Esophagus squamous epithelium (tissue), 5 donors: ENCODE results near the gene EDEM1. TPM values are rescaled to one million over a fixed set of nuclear protein-coding genes. Genes with fewer than 3 reads are reported as not detected.

Experiments used
- DNase-seq: peaks from one replicate; lab custom pipeline; 2025; lab: John Stamatoyannopoulos, UW
- H3K27ac ChIP-seq, 4 donors: fragments of 200-600 bp; sonication (generic); one replicate each; pipeline ENCODE4 v1.5.1; 2016 to 2019; ENCODE audit warnings: mild to moderate bottlenecking in 1 of 4
- H3K27me3 ChIP-seq, 4 donors: fragments of 200-600 bp; sonication (generic); 1 replicate in 3 of 4; 2 replicates in 1 of 4; pipeline versions ENCODE4 v1.5.1 to v1.6.0; 2017 to 2021; ENCODE audit warnings: antibody characterized with exemption in 1 of 4
- H3K36me3 ChIP-seq, 3 donors: fragments of 200-600 bp; sonication (generic); one replicate each; pipeline ENCODE4 v1.5.1; 2016 to 2019
- H3K4me1 ChIP-seq, 3 donors: fragments of 200-600 bp; sonication (generic); one replicate each; pipeline ENCODE4 v1.5.1; 2017 to 2019
- H3K4me3 ChIP-seq, 4 donors: fragments of 200-600 bp; sonication (generic); 1 replicate in 3 of 4; 2 replicates in 1 of 4; pipeline ENCODE4 v1.5.1; 2016 to 2019; ENCODE audit warnings: mild to moderate bottlenecking in 2 of 4, moderate library complexity in 1 of 4
- H3K9me3 ChIP-seq, 3 donors: fragments of 200-600 bp; sonication (generic); one replicate each; pipeline ENCODE4 v1.5.1; 2016 to 2019
- CTCF ChIP-seq, 6 experiments: fragments of 450-650 bp in 4 of 6; fragments of 200-600 bp in 2 of 6; sonication (generic) in 2 of 6; IDR thresholded peaks; one replicate each; pipeline ENCODE4 v1.5.1; 2016 to 2019; ENCODE audit warnings: antibody characterized with exemption in 6 of 6, mild to moderate bottlenecking in 4 of 6, moderate library complexity in 4 of 6
- POLR2A ChIP-seq, 4 donors: fragments of 450-650 bp; IDR thresholded peaks; one replicate each; pipeline ENCODE4 v1.6.1; 2017; ENCODE audit warnings: antibody characterized with exemption in 4 of 4, mild to moderate bottlenecking in 4 of 4, moderate library complexity in 3 of 4
- WGBS, 2 donors: methylation state at CpG; one replicate each; pipeline ENCODE4 v1.1.5; 2018; 5-methylcytosine and 5-hydroxymethylcytosine counted together
- intact Hi-C: fragments of 100-400 bp; cut with DNase I; formaldehyde crosslinking; loops from one replicate; pipeline ENCODE4 v1.15.0; 2022
- total RNA-seq, 4 donors: library from RNA; depleted of rRNA; stranded (reverse); fragments of >200 nt; gene quantifications; one replicate each; pipeline ENCODE4 v1.1.0, GENCODE V29; 2016
- donor health status: DM: yes; HTN: yes; CAD: no.

EDEM1 gene
- total RNA-seq, 4 donors from 2014 or later = 25.0 to 56.6 (median 40.2) TPM

- TF ChIP-seq POLR2A (IDR thresholded peaks at IDR 0.05) = no peak
- TF ChIP-seq CTCF (IDR thresholded peaks at IDR 0.05) = no peak
- intact Hi-C loops = no loop called here
- no peaks in the 10 kb centered on the region for H3K27me3 ChIP-seq
- peaks cover 23 to 100% (median 39%) of the 10 kb centered on the region in 3 donors for H3K36me3 ChIP-seq
- H3K27ac ChIP-seq = no peak overlapping the region
- DNase-seq = no peak
- H3K4me1 ChIP-seq = peaks cover 0 to 2% (median 0%) of the 10 kb centered on the region in 3 donors
- H3K9me3 ChIP-seq = no peaks in the 10 kb centered on the region
- H3K4me3 ChIP-seq = no peak overlapping the region
- WGBS, 2 donors = 79 to 87% methylated on average over 8 of the region's 9 CpGs
Measured at GRCh38 chr3:5212628-5213573, 25.4 kb downstream of the EDEM1 start.

GRCh38 chr3:5213574-5213966, 26.1 kb downstream of the EDEM1 start:
- H3K36me3 ChIP-seq = peaks cover 23 to 100% (median 32%) of the 10 kb centered on the region in 3 donors
- no peak for TF ChIP-seq POLR2A (IDR thresholded peaks at IDR 0.05)
- intact Hi-C loops = no loop called here
- H3K9me3 ChIP-seq = no peaks in the 10 kb centered on the region
- H3K27ac ChIP-seq = no peak overlapping the region
- peaks cover 0 to 8% (median 0%) of the 10 kb centered on the region in 3 donors for H3K4me1 ChIP-seq
- H3K27me3 ChIP-seq = no peaks in the 10 kb centered on the region
- H3K4me3 ChIP-seq = no peak overlapping the region
- WGBS, 2 donors = 76 to 93% methylated on average over 3 of the region's 7 CpGs
- no peak for DNase-seq

GRCh38 chr3:5214352-5214751, 26.8 kb downstream of the EDEM1 start:
- H3K27me3 ChIP-seq = no peaks in the 10 kb centered on the region
- intact Hi-C loops = no loop called here
- TF ChIP-seq POLR2A (IDR thresholded peaks at IDR 0.05) (no peak), CTCF (IDR thresholded peaks at IDR 0.05) (no peak)
- H3K36me3 ChIP-seq = peaks cover 23 to 100% (median 25%) of the 10 kb centered on the region in 3 donors
- no peak overlapping the region for H3K4me3 ChIP-seq
- 65 to 79% methylated on average over 8 to 9 of the region's 9 CpGs for WGBS, 2 donors
- peaks cover 0 to 13% (median 0%) of the 10 kb centered on the region in 3 donors for H3K4me1 ChIP-seq
- DNase-seq = no peak
- H3K9me3 ChIP-seq = no peaks in the 10 kb centered on the region
- H3K27ac ChIP-seq = no peak overlapping the region

GRCh38 chr3:5217824-5218595, 30.5 kb downstream of the EDEM1 start:
- H3K27ac ChIP-seq = no peak overlapping the region
- no peak for DNase-seq
- H3K4me1 ChIP-seq = peaks cover 0 to 13% (median 0%) of the 10 kb centered on the region in 3 donors
- no peak overlapping the region for H3K4me3 ChIP-seq
- 58 to 71% methylated on average over 7 to 9 of the region's 9 CpGs for WGBS, 2 donors
- H3K36me3 ChIP-seq = peaks cover 13 to 71% (median 17%) of the 10 kb centered on the region in 3 donors
- TF ChIP-seq POLR2A (IDR thresholded peaks at IDR 0.05) = no peak
- TF ChIP-seq CTCF (IDR thresholded peaks at IDR 0.05) = no peak
- no peaks in the 10 kb centered on the region for H3K27me3 ChIP-seq
- intact Hi-C loops = no loop called here
- H3K9me3 ChIP-seq = no peaks in the 10 kb centered on the region

- peaks cover 0 to 13% (median 0%) of the 10 kb centered on the region in 3 donors for H3K4me1 ChIP-seq
- DNase-seq = no peak
- no peaks in the 10 kb centered on the region for H3K9me3 ChIP-seq
- H3K27ac ChIP-seq = no peak overlapping the region
- TF ChIP-seq CTCF (IDR thresholded peaks at IDR 0.05) (no peak), POLR2A (IDR thresholded peaks at IDR 0.05) (no peak)
- no peak overlapping the region for H3K4me3 ChIP-seq
- no peaks in the 10 kb centered on the region for H3K27me3 ChIP-seq
- H3K36me3 ChIP-seq = peaks cover 6 to 63% (median 10%) of the 10 kb centered on the region in 3 donors
- WGBS, 2 donors = 46 to 60% methylated on average over 5 of the region's 5 CpGs
- intact Hi-C loops = no loop called here
Measured at GRCh38 chr3:5218815-5219214, 31.3 kb downstream of the EDEM1 start.
